HG03045 (cell line): ENCODE data around the gene COQ7.

Source experiments
- ATAC-seq: cut with Tn5 transposase; IDR thresholded peaks from one replicate; pipeline ENCODE4 v1.9.1; 2021; ENCODE audit warnings: mild to moderate bottlenecking, moderate library complexity; ENCODE audit not compliant: unreplicated experiment

Gene COQ7

DNA sequence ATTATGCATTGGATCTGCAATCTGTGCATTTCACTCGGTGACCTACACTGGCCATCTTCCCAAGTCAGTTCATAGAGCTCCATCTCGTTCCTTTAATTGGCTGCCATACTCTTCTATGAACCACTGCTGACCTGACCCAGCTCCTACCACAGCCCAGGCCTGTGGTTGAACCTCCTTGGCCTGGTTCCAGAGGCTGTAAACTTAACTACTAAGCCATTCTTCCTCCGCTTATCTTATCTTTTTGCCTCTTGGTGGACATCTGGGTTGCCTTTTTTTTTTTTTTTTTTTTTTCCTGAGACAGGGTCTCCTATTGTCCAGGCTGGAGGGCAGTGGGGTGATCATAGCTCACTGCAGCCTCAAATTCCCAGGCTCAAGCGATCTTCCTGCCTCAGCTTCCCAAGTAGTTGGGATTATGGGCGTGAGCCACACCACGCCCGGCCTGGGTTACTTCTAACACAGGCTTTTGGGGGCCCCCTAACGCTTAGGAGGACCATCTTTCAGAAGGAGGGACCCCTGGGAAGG lies 18.3 kb downstream of the COQ7 start:
- ATAC-seq, result no peak

DNA sequence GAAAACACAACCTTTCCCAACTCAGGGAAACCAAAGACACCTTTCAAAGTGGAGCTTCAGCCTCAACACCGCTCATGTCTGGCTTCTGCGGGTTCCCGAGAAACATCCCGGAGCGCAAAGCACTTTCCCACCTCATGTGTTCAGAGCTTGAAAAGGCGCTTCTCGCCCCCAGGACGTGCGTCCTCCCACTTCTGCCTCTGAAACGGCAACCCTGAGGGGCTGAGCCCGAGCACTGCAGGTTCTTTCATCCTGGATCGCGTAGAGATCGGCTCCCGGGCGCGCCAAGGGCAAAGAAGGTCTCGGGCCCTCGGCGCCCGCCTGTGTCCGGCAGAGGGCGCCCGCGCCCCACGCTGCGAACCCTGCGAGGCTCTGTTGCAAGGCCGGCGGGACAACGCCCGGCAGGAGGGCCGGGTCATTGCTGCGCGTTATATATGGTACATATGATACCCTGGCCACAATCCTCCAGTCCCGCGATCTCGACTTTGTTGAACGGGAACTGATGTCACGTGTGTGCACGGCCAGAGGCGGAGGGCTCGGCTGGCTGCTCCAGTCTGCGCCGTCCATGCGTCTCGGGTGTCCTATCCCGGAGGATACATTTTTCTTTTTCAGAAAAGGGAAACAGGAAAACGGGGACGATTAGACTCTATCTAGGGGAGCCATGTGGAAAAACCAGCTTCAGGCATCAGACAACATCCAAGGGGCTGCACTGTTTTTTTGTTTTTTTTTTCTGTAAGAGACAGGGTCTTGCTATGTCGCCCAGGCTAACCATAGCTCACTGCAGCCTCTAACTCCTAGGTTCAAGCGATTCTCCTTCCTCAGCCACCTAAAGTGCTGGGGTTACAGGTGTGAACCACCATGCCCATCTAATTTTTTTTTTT lies 19.1 kb downstream of the COQ7 start:
- ATAC-seq, result peak; percentile 79

DNA sequence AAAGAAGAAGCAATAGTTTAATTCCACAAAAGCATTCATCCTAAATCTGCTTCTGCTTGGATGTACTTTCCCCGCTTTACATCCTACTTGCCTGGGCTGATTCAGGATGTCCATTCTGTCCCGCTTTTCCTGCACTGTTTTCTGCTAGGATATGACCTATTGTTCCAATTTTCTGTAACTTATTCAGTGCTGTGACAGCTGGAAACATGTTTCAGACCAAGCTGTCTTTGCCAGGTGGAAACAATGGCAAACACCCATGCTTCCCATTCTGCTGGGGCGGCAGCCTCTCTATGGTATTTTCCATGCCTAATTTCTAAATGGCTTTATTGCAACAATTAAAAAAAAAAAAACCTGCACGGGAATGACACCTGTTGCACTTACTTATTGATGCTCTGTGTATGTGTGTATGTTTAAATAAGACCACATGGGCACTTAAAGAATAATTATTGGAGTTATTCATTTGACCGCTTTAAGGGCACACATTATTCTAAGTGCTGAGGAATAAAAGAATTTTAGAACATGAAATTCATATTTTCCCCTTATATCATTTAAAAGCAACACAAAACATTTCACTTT lies 21.0 kb downstream of the COQ7 start:
- ATAC-seq, result no peak

DNA sequence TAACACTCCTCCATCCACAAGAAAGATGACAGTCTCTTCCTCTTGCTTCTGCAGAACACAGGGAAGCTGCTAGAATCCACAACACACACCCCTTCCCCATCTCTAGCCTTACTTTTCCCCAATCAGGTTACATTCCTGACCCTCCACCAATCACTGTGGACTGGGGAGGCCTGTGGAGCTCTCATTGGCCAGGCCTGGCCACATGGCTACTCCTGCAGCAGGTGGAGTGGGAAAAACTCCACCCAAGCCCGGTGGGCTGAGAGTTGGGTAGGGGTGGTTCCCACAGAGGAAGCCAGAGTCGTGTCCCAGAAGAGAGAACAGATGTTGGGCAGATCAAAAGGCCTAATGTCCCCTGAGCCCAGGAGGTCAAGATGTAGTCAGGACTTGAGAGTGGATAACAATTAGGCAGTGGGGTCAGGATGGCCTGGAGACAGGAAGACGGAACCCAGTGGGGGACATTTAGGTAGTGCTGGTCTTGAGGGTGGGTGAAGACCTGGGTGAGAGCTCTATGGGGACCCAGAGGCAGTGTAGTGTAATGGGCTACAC lies 22.1 kb downstream of the COQ7 start:
- no peak for ATAC-seq

DNA sequence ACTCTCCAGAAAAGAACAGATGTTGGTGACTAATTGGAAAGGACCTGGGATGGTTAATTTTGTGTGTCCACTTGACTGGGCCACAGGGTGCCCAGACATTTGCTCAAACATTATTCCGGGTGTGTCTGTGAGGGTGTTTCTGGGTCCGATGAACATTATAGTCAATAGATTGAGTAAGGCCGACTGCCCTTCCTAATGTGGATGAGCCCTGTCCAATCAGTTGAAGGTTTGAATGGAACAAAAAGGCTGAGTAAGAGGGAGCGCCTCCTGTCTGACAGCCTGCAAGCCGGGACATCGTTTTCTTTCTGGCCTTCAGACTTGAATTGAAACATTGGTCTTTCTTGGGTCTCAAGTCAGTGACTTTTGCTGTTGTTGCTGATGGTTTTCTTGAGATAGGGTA lies 23.5 kb downstream of the COQ7 start:
- ATAC-seq, result no peak

DNA sequence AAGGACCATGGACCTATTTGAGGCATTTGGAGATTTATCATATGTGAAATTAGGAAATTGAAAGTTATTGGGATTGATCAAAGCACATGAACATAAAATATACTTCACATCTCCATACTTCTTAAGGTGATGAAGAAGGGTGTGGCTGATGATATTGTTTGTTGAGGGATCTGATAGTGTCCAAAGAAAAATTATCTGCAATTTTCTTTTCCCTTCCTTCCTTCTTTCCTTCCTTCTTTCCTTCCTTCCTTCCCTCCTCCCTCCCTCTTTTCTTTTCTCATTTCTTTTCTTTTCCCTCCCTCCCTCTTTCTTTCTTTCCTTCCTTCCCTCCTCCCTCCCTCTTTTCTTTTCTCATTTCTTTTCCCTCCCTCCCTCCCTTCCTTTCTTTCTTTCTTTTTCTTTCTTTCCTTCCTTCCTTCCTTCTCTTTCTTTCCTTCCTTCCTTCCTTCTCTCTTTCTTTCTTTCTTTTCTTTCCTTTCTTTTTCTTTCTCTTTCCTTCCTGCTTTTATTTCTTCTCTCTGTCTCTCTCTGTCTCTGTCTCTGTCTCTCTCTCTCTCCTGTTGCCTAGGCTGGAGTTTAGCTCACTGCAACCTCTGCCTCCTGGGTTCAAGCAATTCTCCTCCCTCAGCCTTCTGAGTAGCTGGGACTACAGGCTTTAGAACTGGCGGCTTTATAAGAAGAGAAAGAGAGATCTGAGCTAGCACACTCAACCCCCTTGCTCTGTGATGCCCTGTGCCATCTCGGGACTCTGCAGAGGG lies 25.4 kb downstream of the COQ7 start:
- ATAC-seq, result no peak

DNA sequence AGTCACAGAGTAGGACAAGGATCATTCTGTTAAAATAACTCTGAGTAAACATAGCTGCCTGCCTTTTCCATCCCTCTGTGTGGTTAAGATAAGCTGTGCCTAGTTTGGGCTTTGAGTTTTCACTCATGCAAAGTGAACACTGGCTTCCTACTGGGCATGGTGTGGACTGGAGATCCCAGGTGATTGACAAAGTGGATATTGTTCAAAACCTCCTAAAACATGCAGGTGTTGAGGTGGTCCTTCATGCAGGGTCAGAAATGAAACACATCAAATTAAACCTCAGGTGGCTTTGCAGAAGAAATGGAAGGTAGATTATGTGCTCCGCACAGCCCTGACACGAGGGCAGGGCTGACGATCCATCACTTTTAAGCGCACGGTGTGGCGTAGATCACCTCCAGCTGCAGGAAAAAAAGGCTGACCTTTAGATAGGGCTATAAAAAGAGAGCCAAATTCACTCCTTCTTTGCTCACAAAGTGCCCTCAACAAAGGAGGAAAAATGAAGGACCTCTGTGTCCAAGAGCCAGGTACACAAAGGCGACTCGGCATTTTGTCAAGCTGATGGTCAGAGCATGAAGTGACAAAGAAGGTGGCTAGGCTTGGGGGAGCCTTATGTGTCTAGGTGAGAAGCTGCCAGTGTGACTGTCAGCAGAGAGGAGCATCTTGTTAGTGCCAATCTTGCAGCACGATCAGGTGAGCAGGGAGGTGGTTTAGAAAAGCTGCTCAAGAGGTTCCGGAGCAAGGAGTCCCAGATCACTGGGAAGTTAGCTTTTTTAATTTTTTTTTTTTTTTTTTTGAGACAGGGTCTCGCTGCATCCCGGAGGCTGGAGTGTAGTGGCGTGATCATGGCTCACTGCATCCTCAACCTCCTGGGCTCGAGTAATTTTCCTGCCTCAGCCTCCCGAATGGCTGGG lies 26.5 kb downstream of the COQ7 start:
- no peak for ATAC-seq

DNA sequence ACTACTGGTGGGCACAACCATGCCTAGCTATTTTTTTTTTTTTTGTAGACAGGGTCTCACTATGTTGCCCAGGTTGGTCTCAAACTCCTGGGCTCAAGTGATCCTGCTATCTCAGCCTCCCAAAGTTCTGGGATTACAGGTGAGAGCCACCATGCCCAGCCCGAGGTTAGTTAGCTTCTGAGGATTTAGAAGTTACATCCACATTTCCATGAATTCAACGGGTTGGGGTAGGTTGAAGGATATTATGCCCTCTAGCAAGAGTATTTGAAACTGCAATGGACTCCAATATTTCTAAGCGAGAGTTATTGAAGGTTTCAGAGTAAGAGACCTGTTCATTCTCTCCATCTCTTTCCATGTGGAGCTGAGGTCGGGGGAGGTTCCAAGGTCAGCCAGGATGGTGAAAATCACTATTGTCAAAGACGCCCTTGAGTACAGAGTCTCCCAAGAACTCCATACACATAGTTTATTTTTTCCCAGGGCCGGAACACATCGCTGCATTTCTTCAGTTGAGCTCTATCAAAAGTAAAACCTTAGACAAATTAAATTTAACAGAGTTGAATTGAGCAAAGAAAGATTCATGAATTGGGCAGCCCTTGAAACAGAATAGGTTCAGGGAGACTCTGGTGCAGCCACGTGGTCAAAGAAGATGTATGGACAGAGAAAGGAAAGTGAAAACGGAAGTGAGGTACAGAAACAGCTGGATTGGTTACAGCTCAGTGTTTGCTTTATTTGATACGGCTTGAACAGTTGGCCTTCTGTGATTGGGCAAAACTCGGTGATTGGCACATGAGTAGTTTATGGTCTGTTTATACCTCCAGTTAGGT lies 27.3 kb downstream of the COQ7 start:
- ATAC-seq, result no peak

DNA sequence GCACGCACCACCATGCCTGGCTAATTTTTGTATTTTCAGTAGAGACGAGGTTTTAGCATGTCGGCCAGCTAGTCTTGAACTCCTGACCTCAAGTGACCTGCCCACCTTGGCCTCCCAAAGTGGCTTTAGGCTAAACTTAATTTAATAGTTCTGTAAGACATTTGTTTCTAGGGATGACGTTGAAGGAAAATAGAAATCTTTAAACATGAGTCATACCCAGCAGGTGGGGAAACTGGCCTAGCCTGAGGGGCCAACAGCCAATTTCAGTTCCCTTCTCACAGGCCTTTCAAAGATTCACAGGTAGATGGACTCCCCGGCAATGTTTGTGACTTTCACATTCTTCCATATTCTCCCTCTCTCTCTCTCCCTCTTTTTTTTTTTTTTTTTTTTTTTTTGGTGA lies 28.2 kb downstream of the COQ7 start:
- ATAC-seq, result no peak

DNA sequence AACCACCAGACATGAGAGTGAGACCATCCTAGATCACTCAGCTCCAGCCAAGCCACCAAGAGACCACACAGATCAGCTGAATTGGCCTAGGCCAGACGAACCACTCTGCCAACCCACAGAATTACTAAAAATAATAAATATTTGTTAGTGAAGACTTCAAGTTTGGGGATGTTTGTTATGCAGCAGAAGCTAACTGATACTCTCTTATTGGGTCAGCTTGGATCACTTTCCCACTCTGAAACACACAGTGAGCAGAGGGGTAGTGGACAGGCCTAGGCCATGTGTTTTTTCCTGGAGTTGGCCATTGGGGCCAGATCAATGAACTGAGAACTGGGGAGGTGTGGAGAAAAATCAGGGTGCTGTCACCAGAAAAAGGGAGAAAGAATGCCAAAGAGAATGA lies 30.8 kb downstream of the COQ7 start:
- no peak for ATAC-seq

DNA sequence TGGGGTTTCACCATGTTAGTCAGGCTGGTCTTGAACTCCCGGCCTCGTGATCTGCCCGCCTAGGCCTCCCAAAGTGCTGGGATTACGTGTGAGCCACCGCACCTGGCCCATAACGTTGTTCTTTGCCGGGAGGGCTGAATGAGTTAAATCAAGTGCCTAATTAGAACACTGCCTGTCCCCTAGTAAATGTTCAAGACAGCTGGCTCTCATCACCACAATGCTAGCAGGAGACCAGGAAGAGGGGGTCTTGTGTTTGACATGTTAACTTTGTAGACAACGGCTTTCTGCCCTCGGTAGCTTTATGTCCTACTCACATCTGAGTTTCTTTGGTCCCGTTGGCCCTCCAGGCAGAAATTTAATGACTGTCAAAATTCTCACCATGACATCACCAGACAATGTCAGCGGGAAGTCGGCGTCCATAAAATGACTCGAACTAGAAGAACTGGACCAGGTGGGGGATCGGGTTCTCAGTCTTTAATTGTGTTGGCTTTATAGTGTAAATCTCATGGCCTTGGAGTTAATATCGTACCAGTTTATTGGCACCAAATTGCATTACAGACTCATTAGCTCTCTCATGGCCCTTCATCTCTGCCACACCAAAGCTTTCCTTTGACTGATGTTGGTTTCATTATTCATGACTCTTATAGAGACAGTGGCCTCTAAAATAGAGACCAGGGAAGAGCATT lies 34.9 kb downstream of the COQ7 start:
- no peak for ATAC-seq

DNA sequence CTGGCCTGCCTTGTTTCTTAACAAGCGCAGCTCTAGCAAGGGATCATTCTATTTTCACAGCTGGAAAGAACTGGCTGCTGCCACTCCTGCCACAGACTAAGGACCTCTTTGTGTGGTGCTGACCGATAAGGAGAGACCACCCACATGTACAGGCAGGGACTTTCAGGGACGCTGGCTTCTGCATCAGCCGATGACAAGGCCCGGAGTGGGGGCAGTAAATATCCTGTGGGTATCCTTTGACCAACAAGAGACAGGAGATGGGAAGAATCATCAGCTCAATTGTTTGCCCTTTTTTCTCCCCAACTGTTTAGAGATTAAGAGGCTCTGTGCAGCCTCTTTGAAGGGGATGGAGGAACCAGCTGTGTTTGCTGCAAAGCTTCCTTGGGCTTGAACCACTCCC lies 37.2 kb downstream of the COQ7 start:
- no peak for ATAC-seq

DNA sequence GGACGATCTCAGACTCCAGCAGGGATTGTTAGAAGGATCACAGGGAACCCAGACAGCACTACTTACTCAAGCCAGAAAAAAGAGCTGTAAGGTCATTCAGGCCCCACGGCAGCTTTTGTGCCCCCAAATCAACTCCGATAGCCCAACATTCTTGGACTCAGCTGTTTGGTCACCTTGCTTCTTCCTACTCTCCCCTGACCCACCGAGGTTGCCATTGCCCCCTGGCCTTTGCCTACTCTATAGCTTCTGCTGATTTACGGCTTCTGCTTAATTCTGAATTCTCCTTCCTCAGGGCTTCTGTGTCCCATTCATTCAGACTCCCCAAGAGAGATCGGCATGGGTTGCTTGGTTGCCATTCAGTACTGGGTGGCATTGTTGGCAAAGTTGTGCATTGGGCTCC lies 37.7 kb downstream of the COQ7 start:
- ATAC-seq, result no peak

DNA sequence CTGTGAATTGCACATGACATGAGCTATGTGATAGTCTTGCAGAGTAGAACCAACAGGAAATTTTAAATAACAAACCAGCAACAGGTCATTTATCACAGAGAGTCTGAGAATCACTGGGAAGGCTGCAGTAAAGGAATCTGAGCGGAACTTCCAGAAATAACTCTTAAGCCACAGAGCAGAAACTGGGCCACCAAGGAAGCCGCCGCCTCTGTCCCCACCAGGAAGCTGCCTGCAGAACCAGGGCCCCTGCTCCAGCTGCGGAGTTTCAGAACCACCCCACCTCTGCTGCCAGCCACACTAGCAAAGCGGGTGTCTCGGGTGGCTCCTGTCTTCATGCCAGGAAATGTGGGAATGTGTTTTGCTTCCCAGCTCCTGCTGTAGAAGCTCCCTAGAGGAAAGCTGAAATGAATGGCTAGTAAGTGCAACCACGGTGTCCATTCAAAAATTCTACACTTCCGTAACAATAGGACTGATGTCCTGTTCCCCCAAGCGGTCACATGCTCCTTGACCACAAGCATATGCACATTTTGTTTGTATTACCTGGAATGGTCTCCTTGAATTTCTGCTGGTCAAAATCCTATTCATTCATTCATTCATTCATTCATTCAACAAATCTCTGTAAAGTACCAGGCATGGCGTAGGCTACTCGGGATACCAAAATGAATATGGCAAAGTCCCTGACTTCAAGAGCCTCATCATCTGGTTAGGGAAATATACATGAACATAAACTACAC lies 38.6 kb downstream of the COQ7 start:
- ATAC-seq, result no peak

DNA sequence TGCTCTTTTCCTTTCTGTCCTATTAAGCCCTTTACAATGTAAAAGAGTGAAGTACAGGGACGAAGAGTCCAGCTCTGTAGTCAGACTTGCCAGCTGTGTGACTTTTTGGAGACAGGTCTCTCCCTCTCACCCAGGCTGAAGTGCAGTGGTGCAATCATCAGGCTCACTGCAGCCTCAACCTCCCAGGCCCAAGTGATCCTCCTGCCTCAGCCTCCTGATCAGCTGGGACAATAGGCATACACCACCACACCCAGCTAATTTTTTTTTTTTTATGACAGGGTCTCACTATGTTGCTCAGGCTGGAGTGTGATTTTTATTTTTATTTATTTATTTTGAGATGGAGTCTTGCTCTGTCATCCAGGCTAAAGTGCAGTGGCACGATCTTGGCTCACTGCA lies 39.2 kb downstream of the COQ7 start:
- no peak for ATAC-seq

DNA sequence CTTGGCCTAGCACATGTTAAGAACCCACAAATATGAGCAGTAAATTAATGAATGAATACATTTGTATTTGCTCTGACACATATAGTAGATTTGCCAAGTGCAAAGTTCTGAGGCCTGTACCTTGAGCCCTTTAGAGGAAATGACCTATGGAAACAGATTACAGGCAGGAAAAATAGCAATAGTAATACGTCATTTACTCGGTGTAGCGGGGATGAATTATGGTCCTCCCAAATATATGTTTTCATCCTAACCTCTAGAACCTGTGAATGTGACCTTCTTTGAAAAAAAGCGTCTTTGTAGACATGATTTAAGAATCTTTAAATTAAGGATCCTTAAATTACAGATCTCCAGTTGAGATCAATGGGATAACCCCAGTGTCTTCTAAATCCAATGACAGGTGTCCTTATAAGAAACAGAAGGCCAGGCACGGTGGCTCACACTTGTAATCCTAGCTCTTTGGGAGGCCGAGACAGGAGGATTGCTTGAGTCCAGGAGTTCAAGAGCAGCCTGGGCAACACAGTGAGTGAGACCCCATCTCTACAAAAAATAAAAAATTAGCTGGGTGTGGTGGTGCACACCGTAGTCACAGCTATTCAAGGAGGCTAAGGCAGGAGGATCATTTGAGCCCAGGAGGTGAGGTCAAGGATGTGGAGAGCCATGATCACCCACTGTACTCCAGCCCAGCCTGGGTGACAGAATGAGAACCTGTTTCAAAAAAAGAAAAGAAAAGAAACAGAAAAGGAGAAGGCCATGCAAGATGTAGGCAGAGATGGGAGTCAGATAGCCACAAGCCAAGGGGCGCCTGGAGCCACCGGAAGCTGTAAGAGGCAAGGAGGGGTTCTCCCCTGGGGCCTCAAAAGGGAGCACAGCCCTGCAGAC lies 41.2 kb downstream of the COQ7 start:
- no peak for ATAC-seq

DNA sequence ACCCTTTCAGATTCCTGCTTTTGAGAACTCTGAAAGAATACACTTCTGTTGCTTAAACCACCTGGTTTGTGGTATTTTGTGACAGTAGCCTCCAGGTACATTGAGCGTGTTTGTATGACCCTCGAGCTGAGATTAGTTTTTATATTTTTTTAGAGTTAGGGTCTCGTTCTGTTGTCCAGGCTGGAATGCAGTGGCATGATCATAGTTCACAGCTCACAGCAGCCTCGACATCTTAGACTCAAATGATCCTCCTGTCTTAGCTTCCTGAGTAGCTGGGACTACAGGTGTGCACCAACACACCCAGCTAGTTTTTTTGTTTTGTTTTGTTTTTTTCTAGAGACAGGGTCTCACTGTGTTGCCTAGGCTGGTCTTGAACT lies 41.9 kb downstream of the COQ7 start:
- no peak for ATAC-seq
